D721Med (cell line): Measurements from ENCODE around the gene RETREG1.

Source experiments
- DNase-seq: peaks from one replicate; pipeline ENCODE4 v3.0.0; 2011; ENCODE audit warnings: low spot score; ENCODE audit not compliant: insufficient read length
- FAIRE-seq: peaks from 2 replicates; lab custom pipeline; 2011; peaks lifted over from hg19 to GRCh38; lab: Jason Lieb, UNC
- TF ChIP-seq, protein P1 (sequence below): IDR thresholded peaks from 2 replicates; pipeline ENCODE4 v1.5.1; 2012; ENCODE audit warnings: mild to moderate bottlenecking, control low read depth; ENCODE audit not compliant: insufficient read depth; ENCODE audit errors: missing control alignments

Gene RETREG1

DNA sequence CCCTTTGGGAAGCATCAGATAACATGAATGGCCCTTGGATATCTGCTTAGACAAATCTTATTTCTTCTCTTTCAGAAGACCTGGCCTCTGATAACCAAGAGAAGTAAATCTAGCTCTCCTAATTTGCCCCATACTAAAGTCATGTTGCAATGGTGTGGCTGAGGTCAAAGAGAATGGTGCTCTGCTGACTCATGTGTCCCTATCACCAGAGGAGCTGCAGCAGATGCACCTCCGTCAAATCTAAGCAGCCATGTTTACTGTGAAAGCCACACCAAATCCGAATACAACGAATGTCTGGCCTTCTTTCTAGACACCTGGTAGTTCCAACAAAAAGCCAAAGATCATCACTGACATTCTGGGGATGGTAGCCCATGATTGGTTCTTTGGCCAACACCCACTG is 23.2 kb downstream of the RETREG1 start:
- DNase-seq: no peak
- TF ChIP-seq, protein P1, sequence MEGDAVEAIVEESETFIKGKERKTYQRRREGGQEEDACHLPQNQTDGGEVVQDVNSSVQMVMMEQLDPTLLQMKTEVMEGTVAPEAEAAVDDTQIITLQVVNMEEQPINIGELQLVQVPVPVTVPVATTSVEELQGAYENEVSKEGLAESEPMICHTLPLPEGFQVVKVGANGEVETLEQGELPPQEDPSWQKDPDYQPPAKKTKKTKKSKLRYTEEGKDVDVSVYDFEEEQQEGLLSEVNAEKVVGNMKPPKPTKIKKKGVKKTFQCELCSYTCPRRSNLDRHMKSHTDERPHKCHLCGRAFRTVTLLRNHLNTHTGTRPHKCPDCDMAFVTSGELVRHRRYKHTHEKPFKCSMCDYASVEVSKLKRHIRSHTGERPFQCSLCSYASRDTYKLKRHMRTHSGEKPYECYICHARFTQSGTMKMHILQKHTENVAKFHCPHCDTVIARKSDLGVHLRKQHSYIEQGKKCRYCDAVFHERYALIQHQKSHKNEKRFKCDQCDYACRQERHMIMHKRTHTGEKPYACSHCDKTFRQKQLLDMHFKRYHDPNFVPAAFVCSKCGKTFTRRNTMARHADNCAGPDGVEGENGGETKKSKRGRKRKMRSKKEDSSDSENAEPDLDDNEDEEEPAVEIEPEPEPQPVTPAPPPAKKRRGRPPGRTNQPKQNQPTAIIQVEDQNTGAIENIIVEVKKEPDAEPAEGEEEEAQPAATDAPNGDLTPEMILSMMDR: no peak
- FAIRE-seq: no peak

DNA sequence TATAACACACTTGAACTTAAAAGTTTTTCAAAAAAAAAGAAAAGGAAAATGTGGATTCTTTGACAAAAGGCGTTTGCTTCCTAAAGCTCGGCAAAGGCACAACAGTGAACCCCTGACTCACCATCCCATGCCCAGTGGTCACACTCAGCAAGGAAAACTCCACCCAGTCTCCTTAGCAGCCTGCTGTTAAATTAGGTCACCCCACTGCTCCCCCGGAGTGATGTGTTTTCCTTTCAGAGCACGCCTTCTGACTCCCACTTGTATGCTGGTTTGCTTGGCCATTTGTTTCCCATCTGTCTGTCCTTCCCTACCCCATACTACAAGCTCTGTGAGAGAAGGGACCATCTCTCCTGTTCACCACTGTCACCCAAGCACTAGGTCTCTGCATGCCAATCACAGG is 23.8 kb downstream of the RETREG1 start:
- DNase-seq (no peak), FAIRE-seq (no peak)
- TF ChIP-seq, protein P1: no peak

DNA sequence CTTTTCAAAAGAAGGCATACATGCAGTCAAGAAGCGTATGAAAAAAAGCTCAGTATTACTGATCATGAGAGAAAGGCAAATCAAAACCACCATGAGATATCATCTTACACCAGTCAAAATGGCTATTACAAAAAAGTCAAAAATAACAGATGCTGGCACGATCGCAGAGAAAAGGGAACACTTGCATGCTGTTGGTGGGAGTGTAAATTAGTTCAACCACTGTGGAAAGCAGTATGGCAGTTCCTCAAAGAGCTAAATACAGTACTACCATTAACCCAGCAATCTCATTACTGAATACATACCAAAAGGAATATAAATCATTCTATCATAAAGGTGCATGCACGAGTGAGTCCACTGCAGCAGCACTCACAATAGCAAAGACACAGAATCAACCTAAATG is 24.5 kb downstream of the RETREG1 start:
- TF ChIP-seq, protein P1: no peak
- FAIRE-seq: no peak
- no peak for DNase-seq

DNA sequence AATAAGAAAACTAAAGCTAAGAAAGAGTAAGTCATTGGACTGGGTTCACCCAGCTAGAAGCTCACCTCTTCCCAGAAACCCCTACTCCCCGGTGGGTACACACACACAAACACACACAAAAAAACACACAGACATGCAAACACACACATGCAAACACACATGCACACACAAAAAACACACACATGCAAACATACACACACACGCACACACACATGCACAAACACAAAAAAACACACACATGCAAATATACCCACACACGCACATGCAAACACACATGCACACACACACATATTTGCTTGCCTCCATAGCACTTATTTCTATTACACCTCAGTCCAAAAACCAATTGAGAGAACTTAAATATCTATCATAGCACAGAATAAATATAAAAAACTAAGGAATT is 26.1 kb downstream of the RETREG1 start:
- TF ChIP-seq, protein P1: no peak
- FAIRE-seq (no peak), DNase-seq (no peak)

DNA sequence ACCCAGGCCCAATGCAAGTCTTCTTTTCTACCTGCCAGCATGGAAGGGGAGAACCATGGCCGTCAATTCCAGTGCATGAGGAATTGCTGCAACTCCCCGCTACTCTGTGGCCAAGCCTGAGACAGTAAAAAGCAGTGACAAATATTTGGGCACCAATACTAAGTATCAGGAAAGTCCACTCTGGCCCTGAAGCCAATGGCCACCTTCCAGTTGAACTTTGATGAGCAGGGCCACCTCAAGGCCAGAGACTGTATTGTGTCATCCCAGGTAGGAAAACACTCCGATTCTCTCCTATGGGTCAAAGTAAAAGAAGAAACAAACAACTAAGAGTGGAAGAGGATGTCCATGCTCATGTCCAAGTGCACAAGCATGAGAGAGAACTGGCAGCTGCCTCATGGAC is 27.1 kb downstream of the RETREG1 start:
- FAIRE-seq: no peak

DNA sequence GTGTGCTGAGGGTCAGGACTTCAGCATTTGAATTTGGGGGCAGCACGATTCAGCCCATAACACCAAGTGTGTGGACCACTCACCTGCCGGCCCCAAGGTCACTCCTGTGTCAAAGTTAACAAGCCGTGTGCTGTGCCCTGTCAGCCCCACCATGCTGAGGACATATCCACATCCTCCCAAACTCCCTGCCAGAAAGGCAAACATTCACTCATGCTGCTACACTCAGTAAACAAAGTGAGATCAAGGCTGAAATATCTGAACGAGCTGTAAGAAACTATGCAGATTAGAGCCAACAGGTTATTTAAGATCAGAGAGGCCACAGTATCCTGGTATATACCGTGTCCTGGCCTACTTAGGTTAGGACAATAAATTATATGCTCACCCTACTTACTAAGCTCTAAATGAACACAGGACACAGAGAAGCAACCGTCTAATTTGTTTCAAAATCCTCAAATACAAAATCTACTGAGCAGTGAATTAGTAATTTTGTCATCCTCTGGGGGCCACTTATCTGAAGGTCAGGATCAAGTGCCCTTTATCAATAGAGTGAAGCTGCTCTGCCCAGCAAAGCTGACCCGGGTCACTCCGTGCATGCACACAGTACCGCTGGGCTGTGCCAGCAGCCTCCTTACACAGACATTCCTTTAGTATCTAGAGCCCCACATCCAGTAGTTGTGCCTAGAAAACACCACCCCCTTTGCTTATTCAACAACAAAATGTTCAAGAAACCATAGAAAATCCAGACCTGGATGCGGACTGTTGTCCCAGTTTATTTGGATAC is 28.2 kb downstream of the RETREG1 start:
- FAIRE-seq (no peak), DNase-seq (no peak)

More for the DNA sequence above, 27.1 kb downstream of the RETREG1 start:
- no peak for DNase-seq
- TF ChIP-seq, protein P1: no peak

DNA sequence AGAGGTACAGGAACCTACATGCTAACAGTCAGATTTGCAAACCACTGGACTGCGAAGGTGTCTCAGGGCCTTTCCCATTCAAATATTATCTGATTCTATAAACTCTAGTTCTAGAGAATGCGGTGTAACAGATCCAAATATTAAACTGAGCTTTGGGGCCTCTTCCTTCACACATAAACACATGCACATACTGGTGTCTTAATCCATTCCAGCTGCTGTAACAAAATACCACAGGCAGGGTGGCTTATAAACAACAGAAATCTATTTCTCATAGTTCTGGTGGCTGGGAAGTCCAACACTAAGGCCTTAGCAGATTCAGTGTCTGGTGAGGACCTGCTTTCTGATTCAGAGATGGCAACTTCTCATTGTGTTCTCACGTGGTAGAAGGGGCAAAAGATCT is 30.2 kb downstream of the RETREG1 start:
- FAIRE-seq (no peak), DNase-seq (no peak)
- TF ChIP-seq, protein P1: no peak

More for the DNA sequence above, 28.2 kb downstream of the RETREG1 start:
- TF ChIP-seq, protein P1: no peak
